ENCODE results near the gene CDC42EP2.

Gene CDC42EP2

GRCh38 chr11:65370659-65371049 is 56.0 kb downstream of the CDC42EP2 start:
- ATAC-seq (replicated peaks): no peak
- H3K36me3 Mint-ChIP-seq: peaks cover 1 to 6% of the 10 kb centered on the region in 2 donors
- no peak overlapping the region for H3K4me3 Mint-ChIP-seq
- no peak for DNase-seq
- H3K27ac Mint-ChIP-seq: peak overlapping the region; percentile 33
- H3K4me1 Mint-ChIP-seq: peaks cover 3 to 14% of the 10 kb centered on the region in 2 donors
- H3K27me3 Mint-ChIP-seq: no peaks in the 10 kb centered on the region
- H3K9me3 Mint-ChIP-seq: no peaks in the 10 kb centered on the region

Data from stimulated activated naive B cell treated with anti-CD40 and anti-IgM and Interleukin-4, amounts not matched to agents 10 μg/mL and 1 μg/mL and 100 μg/mL, for 72 hours (primary cell).